C4-2B (cell line): ENCODE data around the gene SLC16A10.

ENCODE experiments used
- H3K27ac ChIP-seq: fragments of 450-650 bp; 2 replicates; pipeline ENCODE4 v1.5.1; 2017
- ZFX ChIP-seq: fragments of 450-650 bp; IDR thresholded peaks from 2 replicates; pipeline ENCODE4 v1.6.1; 2017
- TF ChIP-seq, protein P1 (sequence below): fragments of 450-650 bp; conservative IDR thresholded peaks from 2 replicates; pipeline ENCODE4 v1.5.1; 2017; ENCODE audit warnings: mild to moderate bottlenecking

The SLC16A10 gene

GRCh38 chr6:111231090-111231459, 143.8 kb downstream of the SLC16A10 start:
- no peak overlapping the region for H3K27ac ChIP-seq
- TF ChIP-seq ZFX: no peak
- TF ChIP-seq, protein P1, sequence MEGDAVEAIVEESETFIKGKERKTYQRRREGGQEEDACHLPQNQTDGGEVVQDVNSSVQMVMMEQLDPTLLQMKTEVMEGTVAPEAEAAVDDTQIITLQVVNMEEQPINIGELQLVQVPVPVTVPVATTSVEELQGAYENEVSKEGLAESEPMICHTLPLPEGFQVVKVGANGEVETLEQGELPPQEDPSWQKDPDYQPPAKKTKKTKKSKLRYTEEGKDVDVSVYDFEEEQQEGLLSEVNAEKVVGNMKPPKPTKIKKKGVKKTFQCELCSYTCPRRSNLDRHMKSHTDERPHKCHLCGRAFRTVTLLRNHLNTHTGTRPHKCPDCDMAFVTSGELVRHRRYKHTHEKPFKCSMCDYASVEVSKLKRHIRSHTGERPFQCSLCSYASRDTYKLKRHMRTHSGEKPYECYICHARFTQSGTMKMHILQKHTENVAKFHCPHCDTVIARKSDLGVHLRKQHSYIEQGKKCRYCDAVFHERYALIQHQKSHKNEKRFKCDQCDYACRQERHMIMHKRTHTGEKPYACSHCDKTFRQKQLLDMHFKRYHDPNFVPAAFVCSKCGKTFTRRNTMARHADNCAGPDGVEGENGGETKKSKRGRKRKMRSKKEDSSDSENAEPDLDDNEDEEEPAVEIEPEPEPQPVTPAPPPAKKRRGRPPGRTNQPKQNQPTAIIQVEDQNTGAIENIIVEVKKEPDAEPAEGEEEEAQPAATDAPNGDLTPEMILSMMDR: no peak

- H3K27ac ChIP-seq: no peak overlapping the region
- TF ChIP-seq, protein P1: no peak
- no peak for TF ChIP-seq ZFX
Measured at GRCh38 chr6:111237852-111238251, 150.5 kb downstream of the SLC16A10 start.

DNA sequence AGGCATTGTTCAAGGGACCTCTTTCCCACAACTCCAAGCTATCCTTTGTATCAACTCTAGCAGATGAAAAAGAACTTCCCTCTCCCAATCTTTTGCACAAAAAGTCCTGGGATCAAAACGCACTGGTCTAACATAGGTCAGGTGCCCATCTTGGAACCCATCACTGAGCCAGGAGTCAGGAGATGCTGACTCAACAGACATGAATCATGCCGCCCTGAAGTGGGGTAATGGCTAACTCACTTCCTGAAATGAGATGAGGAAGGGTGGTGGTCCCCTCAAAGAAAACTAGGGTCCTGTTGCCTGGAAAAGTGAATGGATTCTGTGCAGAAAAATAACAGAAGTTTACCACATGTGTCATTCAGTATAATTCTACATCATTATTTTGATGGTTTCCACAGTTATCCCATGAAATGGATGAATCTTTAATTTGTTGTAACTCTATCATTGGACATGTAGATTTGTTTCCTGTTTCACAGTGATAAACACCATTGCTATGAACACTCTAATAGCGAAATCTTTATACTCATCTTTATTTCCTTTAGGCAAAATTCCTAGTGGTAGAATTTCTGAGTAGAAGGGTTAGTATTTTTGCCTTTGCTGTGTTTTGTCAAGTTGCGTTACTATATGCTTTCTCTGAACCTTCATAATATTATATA, 151.3 kb downstream of the SLC16A10 start:
- TF ChIP-seq, protein P1: no peak
- TF ChIP-seq ZFX: no peak
- no peak overlapping the region for H3K27ac ChIP-seq

GRCh38 chr6:111239461-111239860, 152.2 kb downstream of the SLC16A10 start:
- no peak for TF ChIP-seq ZFX
- TF ChIP-seq, protein P1: no peak
- no peak overlapping the region for H3K27ac ChIP-seq

DNA sequence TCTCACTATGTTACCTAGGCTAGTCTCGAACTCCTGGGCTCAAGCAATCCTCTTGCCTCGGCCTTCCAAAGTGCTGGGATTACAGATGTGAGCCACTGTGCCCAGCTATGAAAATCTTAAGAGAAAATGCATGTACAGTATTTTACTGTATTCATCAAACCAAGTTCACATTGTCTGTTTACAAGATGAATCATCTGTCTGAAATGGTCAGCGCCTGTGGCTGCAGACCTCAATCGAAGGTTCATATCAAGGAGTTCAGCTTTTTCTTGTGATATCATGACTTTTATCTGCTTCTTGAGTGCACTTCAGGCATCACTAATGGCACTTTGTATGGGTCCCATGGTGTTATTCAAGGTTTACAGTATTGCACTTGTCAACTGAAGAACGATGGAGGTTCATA, 155.1 kb downstream of the SLC16A10 start:
- TF ChIP-seq, protein P1: no peak
- no peak for TF ChIP-seq ZFX
- H3K27ac ChIP-seq: no peak overlapping the region

DNA sequence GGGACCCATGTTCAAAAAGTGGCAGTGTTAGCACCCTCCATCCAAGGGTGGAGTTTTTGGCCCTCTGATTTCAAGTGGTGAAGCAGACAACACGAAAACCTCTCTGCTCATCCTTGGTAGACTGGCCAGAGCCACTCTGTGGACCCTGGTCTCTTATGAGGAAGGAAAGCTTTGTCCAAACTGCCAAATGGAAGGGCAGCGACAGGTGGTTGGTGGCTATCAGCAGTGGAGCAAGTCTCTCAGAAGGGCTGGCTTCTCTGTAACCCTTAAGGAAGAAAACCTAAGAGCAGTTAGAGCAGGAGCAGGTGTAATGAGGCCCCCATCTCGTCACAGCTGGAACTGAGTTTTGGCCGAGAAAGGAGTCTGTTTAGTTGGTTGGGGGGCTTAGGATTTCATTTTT, 155.8 kb downstream of the SLC16A10 start:
- TF ChIP-seq, protein P1: no peak
- no peak for TF ChIP-seq ZFX
- no peak overlapping the region for H3K27ac ChIP-seq

DNA sequence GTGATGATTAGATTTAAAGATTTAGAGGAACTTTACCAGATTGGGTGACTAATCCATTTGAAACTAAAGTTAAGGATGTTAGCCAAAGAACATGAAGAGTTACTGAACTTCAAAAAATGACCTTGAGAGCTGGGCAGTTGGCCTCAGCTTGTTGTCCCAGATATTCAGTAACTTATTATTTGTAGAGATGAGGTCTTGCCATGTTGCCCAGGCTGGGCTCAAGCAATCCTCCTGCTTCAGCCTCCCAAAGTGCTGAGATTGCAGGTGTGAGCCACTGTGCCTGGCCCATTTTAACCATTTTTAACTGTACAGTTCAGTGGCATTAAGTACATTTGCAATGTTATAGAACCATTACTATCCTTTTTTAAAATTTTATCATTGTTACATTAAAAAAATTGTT, 161.5 kb downstream of the SLC16A10 start:
- no peak overlapping the region for H3K27ac ChIP-seq
- no peak for TF ChIP-seq ZFX
- TF ChIP-seq, protein P1: no peak
